Measurements from ENCODE around the gene NINJ1. TPM values are rescaled to one million over a fixed set of nuclear protein-coding genes. Genes with fewer than 3 reads are reported as not detected.
A peak's percentile ranks its signal among the peaks of the same experiment; 100 is the strongest.

The NINJ1 gene
- total RNA-seq, 1 experiment from 2014 or later = 30.5 TPM

DNA sequence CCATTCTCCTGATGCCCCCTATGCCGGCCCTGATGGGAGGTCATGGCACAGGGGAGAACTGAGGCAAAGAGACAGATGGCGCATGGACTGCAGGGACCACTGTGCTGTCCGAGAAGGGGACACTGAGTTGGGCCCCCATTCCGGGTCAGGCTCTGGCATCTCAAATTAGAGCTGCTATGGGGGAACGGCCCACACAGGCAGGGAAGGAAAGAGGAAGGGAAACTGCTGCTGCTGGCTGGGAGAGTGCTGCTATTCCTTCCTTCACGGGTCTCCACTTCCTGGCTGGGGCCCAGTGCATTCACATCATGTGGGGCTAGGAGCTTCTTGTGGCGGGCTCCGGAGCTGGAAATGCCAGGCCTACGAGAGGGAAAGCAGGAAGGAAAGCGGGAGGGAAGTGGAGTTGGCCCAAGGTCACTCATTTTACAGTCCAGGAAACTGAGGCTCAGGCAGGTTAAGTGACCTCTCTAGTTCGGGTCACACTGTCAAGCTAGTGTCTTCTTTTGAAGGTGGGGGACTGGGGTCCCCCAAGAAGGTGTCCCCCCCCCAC lies 39.3 kb downstream of the NINJ1 start:
- POLR2A ChIA-PET (ENCODE audit: unreplicated experiment) = no interaction called here
- peak overlapping the region; percentile 85 for H3K4me2 ChIP-seq (ENCODE audit: low read length)

DNA sequence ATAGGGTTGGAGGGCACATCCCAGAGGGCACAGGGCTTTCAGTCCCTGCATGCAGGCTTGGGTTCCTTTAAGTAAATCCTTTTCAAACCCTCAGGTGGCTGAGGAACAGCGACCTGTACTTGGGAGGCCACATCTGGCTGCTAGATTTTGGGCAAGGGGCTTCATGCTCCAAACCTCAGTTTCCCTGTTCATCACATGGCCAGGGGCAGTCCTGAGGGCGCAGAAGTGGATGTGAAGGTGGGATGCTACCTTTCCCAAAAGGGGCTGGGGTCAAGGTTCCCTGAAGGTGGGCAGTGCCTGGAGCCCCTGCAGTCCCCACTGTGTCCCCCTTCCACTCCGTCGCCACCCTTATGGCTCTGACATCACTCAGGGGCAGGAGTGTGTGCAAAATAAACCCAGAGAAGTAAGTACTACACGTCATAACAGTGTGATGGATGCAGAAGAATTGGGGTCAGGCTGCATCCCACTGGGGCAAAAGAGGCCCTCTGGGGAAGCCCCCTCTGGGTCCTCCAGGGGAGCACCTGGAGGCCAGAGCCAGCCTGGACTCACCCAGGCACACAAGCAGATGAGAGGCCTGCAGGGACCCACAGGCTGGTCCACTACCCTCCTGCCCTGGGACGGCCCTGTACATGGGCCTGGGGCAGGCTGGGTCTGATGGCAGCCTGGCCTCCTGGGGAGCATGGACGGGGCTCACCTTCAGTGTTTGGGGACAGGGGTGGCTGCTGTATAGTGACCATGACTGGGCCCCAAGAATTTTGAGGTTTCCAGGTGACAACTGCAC lies 40.0 kb downstream of the NINJ1 start:
- DNase-seq = no peak
- Histone ChIP-seq H3K4me1 (ENCODE audit: insufficient read depth, low read length) (peaks cover 25% of the 10 kb centered on the region), H3K79me2 (ENCODE audit: low read length) (peaks cover 25% of the 10 kb centered on the region), H3K9ac (ENCODE audit: low read length) (no peak overlapping the region), H2AFZ (ENCODE audit: low read length) (no peak overlapping the region), H3F3A (ENCODE audit: low read length, unreplicated experiment) (no peaks in the 10 kb centered on the region), H3K4me2 (ENCODE audit: low read length) (no peak overlapping the region), H3K27me3 (ENCODE audit: low read length) (no peaks in the 10 kb centered on the region), H3K9me2 (replicated peaks; ENCODE audit: low read length) (no peaks in the 10 kb centered on the region), H4K20me1 (ENCODE audit: low read length) (no peaks in the 10 kb centered on the region), H3K36me3 (ENCODE audit: low read depth, low read length) (no peaks in the 10 kb centered on the region), H3K9me3 (ENCODE audit: low read length) (0 out of 2 replicates have a peak, but pooled peaks cover 3% of the 10 kb centered on the region), H3K4me3 (ENCODE audit: low read length) (no peak overlapping the region), H3K27ac (ENCODE audit: low read length) (no peak overlapping the region)
- BruUV-seq (replicated peaks) = no TSS peak
- ChIA-PET CTCF (no interaction called here), POLR2A (ENCODE audit: unreplicated experiment) (no interaction called here)
- ATAC-seq = no peak
- intact Hi-C loops (cut with micrococcal nuclease) = loop anchor here (10.0 kb wide), 1 partner anchor 219 kb away; the partner anchor contains the start of gene ZNF484
- TF ChIP-seq, protein P1, sequence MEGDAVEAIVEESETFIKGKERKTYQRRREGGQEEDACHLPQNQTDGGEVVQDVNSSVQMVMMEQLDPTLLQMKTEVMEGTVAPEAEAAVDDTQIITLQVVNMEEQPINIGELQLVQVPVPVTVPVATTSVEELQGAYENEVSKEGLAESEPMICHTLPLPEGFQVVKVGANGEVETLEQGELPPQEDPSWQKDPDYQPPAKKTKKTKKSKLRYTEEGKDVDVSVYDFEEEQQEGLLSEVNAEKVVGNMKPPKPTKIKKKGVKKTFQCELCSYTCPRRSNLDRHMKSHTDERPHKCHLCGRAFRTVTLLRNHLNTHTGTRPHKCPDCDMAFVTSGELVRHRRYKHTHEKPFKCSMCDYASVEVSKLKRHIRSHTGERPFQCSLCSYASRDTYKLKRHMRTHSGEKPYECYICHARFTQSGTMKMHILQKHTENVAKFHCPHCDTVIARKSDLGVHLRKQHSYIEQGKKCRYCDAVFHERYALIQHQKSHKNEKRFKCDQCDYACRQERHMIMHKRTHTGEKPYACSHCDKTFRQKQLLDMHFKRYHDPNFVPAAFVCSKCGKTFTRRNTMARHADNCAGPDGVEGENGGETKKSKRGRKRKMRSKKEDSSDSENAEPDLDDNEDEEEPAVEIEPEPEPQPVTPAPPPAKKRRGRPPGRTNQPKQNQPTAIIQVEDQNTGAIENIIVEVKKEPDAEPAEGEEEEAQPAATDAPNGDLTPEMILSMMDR (conservative IDR thresholded peaks at IDR 0.05; ENCODE audit: low read depth, low read length) = no peak
- TF ChIP-seq EZH2 (IDR thresholded peaks at IDR 0.05; ENCODE audit: low read length, unreplicated experiment) = no peak
- TF ChIP-seq EZH2phosphoT487 (IDR thresholded peaks at IDR 0.05; ENCODE audit: borderline replicate concordance, low read length) = no peak

More for the DNA sequence above, 39.3 kb downstream of the NINJ1 start:
- TF ChIP-seq EZH2phosphoT487 (IDR thresholded peaks at IDR 0.05; ENCODE audit: borderline replicate concordance, low read length) = no peak
- no peak for TF ChIP-seq EZH2 (IDR thresholded peaks at IDR 0.05; ENCODE audit: low read length, unreplicated experiment)
- TF ChIP-seq, protein P1 (conservative IDR thresholded peaks at IDR 0.05; ENCODE audit: low read depth, low read length) = no peak
- Histone ChIP-seq H3K4me3 (ENCODE audit: low read length) (peak overlapping the region; percentile 64), H3K9ac (ENCODE audit: low read length) (peak overlapping the region; percentile 76), H4K20me1 (ENCODE audit: low read length) (no peaks in the 10 kb centered on the region), H3K9me3 (ENCODE audit: low read length) (0 out of 2 replicates have a peak, but pooled peaks cover 3% of the 10 kb centered on the region), H3K27me3 (ENCODE audit: low read length) (no peaks in the 10 kb centered on the region), H3K9me2 (replicated peaks; ENCODE audit: low read length) (no peaks in the 10 kb centered on the region), H3K36me3 (ENCODE audit: low read depth, low read length) (no peaks in the 10 kb centered on the region), H3K79me2 (ENCODE audit: low read length) (peaks cover 31% of the 10 kb centered on the region), H3K27ac (ENCODE audit: low read length) (peak overlapping the region; percentile 75), H2AFZ (ENCODE audit: low read length) (peak overlapping the region; percentile 85), H3K4me1 (ENCODE audit: insufficient read depth, low read length) (peaks cover 28% of the 10 kb centered on the region), H3F3A (ENCODE audit: low read length, unreplicated experiment) (no peaks in the 10 kb centered on the region)
- TSS peak; percentile 94 for BruUV-seq (replicated peaks)
- DNase-seq = no peak
- CTCF ChIA-PET = no interaction called here
- ATAC-seq = no peak
- intact Hi-C loops (cut with micrococcal nuclease) = loop anchor here (10.0 kb wide), 1 partner anchor 220 kb away; the partner anchor contains the start of gene ZNF484
